HepG2 (cell line): ENCODE measurements around the gene AHNAK. TPM values are rescaled to one million over a fixed set of nuclear protein-coding genes. Genes with fewer than 3 reads are reported as not detected.

Experiments
- ATAC-seq: fragments of 200-7000 bp; cut with Tn5 transposase; 3 replicates; pipeline ENCODE4 v1.9.1; 2020; ENCODE audit warnings: mild to moderate bottlenecking, moderate library complexity
- BruUV-seq: library from RNA; stranded (reverse); fragments of 400-500 nt; replicated peaks from 2 replicates; lab custom pipeline; 2021; lab: Mats Ljungman, UMichigan
- CTCF ChIA-PET: fragments of 300-600 bp; formaldehyde crosslinking; extraction: SDS; loops from one replicate; lab custom pipeline; 2021; ENCODE audit warnings: low total read pairs, inconsistent platforms, low intra/inter-chr PET ratio; lab: Yijun Ruan, JAX
- POLR2A ChIA-PET: fragments of 350-600 bp; sonication (Branson Sonifier 250); formaldehyde crosslinking; loops from one replicate; lab custom pipeline; 2020; ENCODE audit warnings: antibody characterized with exemption, inconsistent platforms; lab: Yijun Ruan, JAX
- DNase-seq: peaks from one replicate; pipeline ENCODE4 v3.0.0-alpha.2; 2015; ENCODE audit warnings: low spot score
- FAIRE-seq: peaks from 3 replicates; lab custom pipeline; 2011; peaks lifted over from hg19 to GRCh38; lab: Jason Lieb, UNC
- H2AFZ ChIP-seq: one replicate; pipeline ENCODE4 v1.6.1; 2011; ENCODE audit warnings: low read length, inconsistent platforms
- H3K27ac ChIP-seq: fragments of 300-600 bp; 3 replicates; pipeline ENCODE4 v1.8.0; 2011; ENCODE audit warnings: mixed run types, mild to moderate bottlenecking, mixed read lengths, low read length, inconsistent platforms; ENCODE audit not compliant: insufficient read depth; ENCODE audit errors: extremely low read length
- H3K27me3 ChIP-seq, 2 experiments: fragments of 200-600 bp in 1 of 2; 2 replicates in 1 of 2; 3 replicates in 1 of 2; pipeline versions ENCODE4 v1.6.0 to v1.8.0; 2011; ENCODE audit warnings: low read length in 2 of 2, mild to moderate bottlenecking in 2 of 2, moderate library complexity in 2 of 2, inconsistent platforms in 1 of 2; ENCODE audit not compliant: insufficient read depth in 2 of 2, control insufficient read depth in 1 of 2
- H3K36me3 ChIP-seq, 2 experiments: fragments of 200-600 bp in 1 of 2; replicated peaks in 1 of 2; 2 replicates in 1 of 2; 3 replicates in 1 of 2; pipeline versions ENCODE4 v1.5.1 to v1.8.0; 2011; ENCODE audit warnings: low read length in 2 of 2, inconsistent platforms in 1 of 2; ENCODE audit not compliant: insufficient read depth in 2 of 2, control insufficient read depth in 1 of 2
- H3K4me1 ChIP-seq: 2 replicates; pipeline ENCODE4 v1.5.1; 2012; ENCODE audit warnings: low read length, inconsistent platforms; ENCODE audit not compliant: insufficient read depth
- H3K4me2 ChIP-seq: 2 replicates; pipeline ENCODE4 v1.6.0; 2011; ENCODE audit warnings: low read depth, low read length, inconsistent platforms
- H3K4me3 ChIP-seq, 3 experiments: fragments of 200-600 bp in 1 of 3; sonication (generic), shearing (Covaris generic) in 1 of 3; replicated peaks in 1 of 3; 2 replicates each; pipeline ENCODE4 v1.5.1; 2011 to 2016; ENCODE audit warnings: low read length in 3 of 3, inconsistent platforms in 2 of 3, low read depth in 2 of 3, mild to moderate bottlenecking in 2 of 3, control low read depth in 1 of 3, mixed read lengths in 1 of 3; ENCODE audit not compliant: insufficient read depth in 1 of 3
- H3K79me2 ChIP-seq: one replicate; pipeline ENCODE4 v1.6.1; 2011; ENCODE audit warnings: low read length, inconsistent platforms; ENCODE audit not compliant: insufficient read depth
- H3K9ac ChIP-seq: 2 replicates; pipeline ENCODE4 v1.6.0; 2011; ENCODE audit warnings: mild to moderate bottlenecking, low read depth, low read length, inconsistent platforms; ENCODE audit not compliant: insufficient read depth
- H3K9me3 ChIP-seq: 2 replicates; pipeline ENCODE4 v1.5.1; 2012; ENCODE audit warnings: mild to moderate bottlenecking, low read length
- H4K20me1 ChIP-seq: 2 replicates; pipeline ENCODE4 v1.6.0; 2011; ENCODE audit warnings: inconsistent platforms, mild to moderate bottlenecking, low read length, moderate library complexity; ENCODE audit not compliant: insufficient read depth
- GTF2F1 ChIP-seq: fragments of 150-350 bp; IDR thresholded peaks from 2 replicates; pipeline ENCODE4 v1.6.1; 2014; ENCODE audit warnings: low read length
- KAT8 ChIP-seq: IDR thresholded peaks from 2 replicates; pipeline ENCODE4 v1.6.1; 2016; ENCODE audit warnings: missing genetic modification reagents, missing compliant biosample characterization
- TCF7L2 ChIP-seq: IDR thresholded peaks from 2 replicates; pipeline ENCODE4 v1.6.1; 2011; ENCODE audit warnings: mild to moderate bottlenecking, low read depth, low read length, moderate library complexity
- ZNF333 ChIP-seq: sonication (generic); formaldehyde crosslinking; IDR thresholded peaks from 2 replicates; pipeline ENCODE4 v1.4.0; 2020; ENCODE audit warnings: mild to moderate bottlenecking, missing genetic modification reagents, borderline replicate concordance
- ZNF674 ChIP-seq: sonication (generic); formaldehyde crosslinking; IDR thresholded peaks from 2 replicates; pipeline ENCODE4 v1.5.0; 2020; ENCODE audit warnings: low read depth, mild to moderate bottlenecking, missing genetic modification reagents
- ZNF720 ChIP-seq: sonication (generic); formaldehyde crosslinking; IDR thresholded peaks from 2 replicates; pipeline ENCODE4 v1.4.0; 2020; ENCODE audit warnings: missing genetic modification reagents
- ZNF773 ChIP-seq: sonication (generic); formaldehyde crosslinking; IDR thresholded peaks from 2 replicates; pipeline ENCODE4 v1.4.0; 2020; ENCODE audit warnings: missing genetic modification reagents, borderline replicate concordance
- ZNF841 ChIP-seq: sonication (generic); formaldehyde crosslinking; IDR thresholded peaks from 2 replicates; pipeline ENCODE4 v1.8.1; 2023; ENCODE audit warnings: missing genetic modification reagents, borderline replicate concordance
- ZZZ3 ChIP-seq: sonication (generic); formaldehyde crosslinking; IDR thresholded peaks from 2 replicates; pipeline ENCODE4 v1.4.0; 2020; ENCODE audit warnings: missing genetic modification reagents, mild to moderate bottlenecking, borderline replicate concordance
- WGBS: methylation state at CpG from one replicate; pipeline ENCODE4 v1.1.6; 2017; ENCODE audit warnings: low lambda C conversion rate; 5-methylcytosine and 5-hydroxymethylcytosine counted together
- in situ Hi-C: cut with HindIII; loops from 2 replicates; pipeline ENCODE4 v1.10.0; 2017; ENCODE audit warnings: low pct_unique_long_range_greater_than_20kb; ENCODE audit not compliant: extremely low pct_ligation_motif_present
- intact Hi-C: fragments of 100-400 bp; cut with micrococcal nuclease; formaldehyde crosslinking; loops from one replicate; pipeline ENCODE4 v1.10.0; 2022; ENCODE audit not compliant: unreplicated experiment
- polyA plus RNA-seq, 8 experiments: library from polyadenylated mRNA; depleted of rRNA in 3 of 8; stranded (reverse) in 7 of 8; unstranded in 1 of 8; fragments of >200 nt; fragmentation: Illumina TruSeq in 4 of 8; extraction: Trizol in 4 of 8; gene quantifications; 2 replicates each; pipeline versions ENCODE4 v1.2.1 to v1.2.3, GENCODE V29; 2011 to 2016; ENCODE audit warnings: low read depth in 4 of 8, missing spikeins in 1 of 8, mixed read lengths in 1 of 8; ENCODE audit not compliant: insufficient read depth in 1 of 8
- total RNA-seq, 5 experiments: library from RNA; depleted of rRNA; stranded (reverse); fragments of >200 nt; fragmentation: Illumina TruSeq; extraction: Trizol; gene quantifications; 2 replicates each; pipeline ENCODE4 v1.2.3, GENCODE V29; 2016; ENCODE audit warnings: low read depth in 1 of 5
- TF ChIP-seq, protein P1 (sequence below): sonication (generic); formaldehyde crosslinking; IDR thresholded peaks from 2 replicates; pipeline ENCODE4 v1.4.0; 2020; ENCODE audit warnings: missing genetic modification reagents
- TF ChIP-seq, protein P2 (sequence below): sonication (generic); formaldehyde crosslinking; IDR thresholded peaks from 2 replicates; pipeline ENCODE4 v1.4.0; 2020; ENCODE audit warnings: missing genetic modification reagents
- TF ChIP-seq, protein P3 (sequence below): sonication (generic); formaldehyde crosslinking; IDR thresholded peaks from 2 replicates; pipeline ENCODE4 v1.5.1; 2020; ENCODE audit warnings: mild to moderate bottlenecking, missing genetic modification reagents, moderate library complexity

The AHNAK gene
- total and polyA plus RNA-seq, 2 of the 13 experiments (the other 11 are each of a cell fraction or from before 2014, with no cell fraction given) = 23.4 to 25.0 TPM

DNA sequence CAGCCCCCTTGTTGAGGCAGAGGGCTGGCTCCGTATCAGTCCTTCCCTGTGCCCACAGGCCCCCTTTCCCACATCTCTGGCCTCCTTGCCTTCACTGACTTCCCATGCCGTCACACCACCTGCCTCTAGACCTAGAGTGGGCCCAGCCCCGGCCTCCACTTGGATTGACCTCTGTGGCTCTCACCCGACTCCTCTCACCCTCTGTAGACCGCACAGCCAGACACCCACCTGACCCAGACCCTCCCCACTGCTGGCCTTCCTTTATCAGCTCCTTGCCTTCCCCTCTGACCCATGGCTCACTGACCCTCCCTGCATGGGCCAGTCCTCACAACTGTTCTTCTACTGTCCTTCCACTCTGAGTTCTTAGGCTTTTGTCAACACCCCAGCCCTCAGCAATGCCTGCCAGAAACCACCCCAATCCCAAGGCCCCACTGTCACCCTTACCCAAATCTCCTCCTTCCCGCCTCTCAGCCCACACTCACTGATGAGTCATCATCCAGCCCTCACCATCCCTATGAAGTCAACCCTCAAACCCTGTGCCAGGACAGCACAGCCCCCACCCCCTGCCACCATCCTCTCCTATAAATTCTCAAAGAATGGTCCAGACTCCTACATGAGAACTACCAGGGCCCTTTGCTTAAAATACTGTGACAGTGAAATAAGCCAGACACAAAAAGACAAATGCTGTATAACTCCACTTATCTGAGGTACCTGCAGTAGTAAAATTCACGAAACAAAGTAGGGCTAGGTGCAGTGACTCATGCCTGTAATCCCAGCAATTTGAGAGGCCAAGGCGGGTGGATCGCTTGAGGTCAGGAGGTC is 74.3 kb downstream of the AHNAK start (continued):
- TF ChIP-seq ZNF333 (CRISPR knock-in tag) = no peak
- no peak for TF ChIP-seq TCF7L2
- TF ChIP-seq GTF2F1 = no peak
- TF ChIP-seq, all 625 proteins: peak for 39

DNA sequence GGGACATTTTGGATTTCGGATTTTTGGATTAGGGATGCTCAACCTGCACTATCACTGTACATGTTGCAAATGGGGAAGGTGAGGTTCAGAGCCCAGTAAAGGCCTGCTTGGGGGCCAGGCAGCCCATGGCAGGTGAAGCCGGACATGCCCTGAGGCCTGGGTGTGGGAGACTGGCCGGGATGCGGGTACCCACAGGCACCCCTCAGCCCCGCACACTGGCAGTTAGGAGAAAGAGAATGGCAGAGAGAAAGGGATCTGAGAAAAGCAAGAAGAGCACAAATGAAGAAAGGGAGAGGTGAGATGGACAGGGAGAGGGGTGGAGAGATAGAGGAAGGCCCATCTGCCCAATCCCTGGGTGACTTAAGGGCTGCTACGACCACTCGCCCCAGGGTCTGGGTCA is 75.0 kb downstream of the AHNAK start:
- H3K4me3 ChIP-seq = no peak overlapping the region
- ATAC-seq (no peak), FAIRE-seq (no peak)
- no peak overlapping the region for H3K9ac ChIP-seq
- TF ChIP-seq, protein P1, sequence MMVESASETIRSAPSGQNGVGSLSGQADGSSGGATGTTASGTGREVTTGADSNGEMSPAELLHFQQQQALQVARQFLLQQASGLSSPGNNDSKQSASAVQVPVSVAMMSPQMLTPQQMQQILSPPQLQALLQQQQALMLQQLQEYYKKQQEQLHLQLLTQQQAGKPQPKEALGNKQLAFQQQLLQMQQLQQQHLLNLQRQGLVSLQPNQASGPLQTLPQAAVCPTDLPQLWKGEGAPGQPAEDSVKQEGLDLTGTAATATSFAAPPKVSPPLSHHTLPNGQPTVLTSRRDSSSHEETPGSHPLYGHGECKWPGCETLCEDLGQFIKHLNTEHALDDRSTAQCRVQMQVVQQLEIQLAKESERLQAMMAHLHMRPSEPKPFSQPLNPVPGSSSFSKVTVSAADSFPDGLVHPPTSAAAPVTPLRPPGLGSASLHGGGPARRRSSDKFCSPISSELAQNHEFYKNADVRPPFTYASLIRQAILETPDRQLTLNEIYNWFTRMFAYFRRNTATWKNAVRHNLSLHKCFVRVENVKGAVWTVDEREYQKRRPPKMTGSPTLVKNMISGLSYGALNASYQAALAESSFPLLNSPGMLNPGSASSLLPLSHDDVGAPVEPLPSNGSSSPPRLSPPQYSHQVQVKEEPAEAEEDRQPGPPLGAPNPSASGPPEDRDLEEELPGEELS (CRISPR knock-in tag) = no peak
- TF ChIP-seq ZNF773 (CRISPR knock-in tag) (no peak), ZNF720 (CRISPR knock-in tag) (no peak), ZZZ3 (no peak), ZNF841 (CRISPR knock-in tag) (no peak), ZNF674 (CRISPR knock-in tag) (no peak), KAT8 (CRISPR knock-in tag) (no peak)
- TF ChIP-seq, protein P2, sequence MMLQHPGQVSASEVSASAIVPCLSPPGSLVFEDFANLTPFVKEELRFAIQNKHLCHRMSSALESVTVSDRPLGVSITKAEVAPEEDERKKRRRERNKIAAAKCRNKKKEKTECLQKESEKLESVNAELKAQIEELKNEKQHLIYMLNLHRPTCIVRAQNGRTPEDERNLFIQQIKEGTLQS = no peak
- TF ChIP-seq, protein P3, sequence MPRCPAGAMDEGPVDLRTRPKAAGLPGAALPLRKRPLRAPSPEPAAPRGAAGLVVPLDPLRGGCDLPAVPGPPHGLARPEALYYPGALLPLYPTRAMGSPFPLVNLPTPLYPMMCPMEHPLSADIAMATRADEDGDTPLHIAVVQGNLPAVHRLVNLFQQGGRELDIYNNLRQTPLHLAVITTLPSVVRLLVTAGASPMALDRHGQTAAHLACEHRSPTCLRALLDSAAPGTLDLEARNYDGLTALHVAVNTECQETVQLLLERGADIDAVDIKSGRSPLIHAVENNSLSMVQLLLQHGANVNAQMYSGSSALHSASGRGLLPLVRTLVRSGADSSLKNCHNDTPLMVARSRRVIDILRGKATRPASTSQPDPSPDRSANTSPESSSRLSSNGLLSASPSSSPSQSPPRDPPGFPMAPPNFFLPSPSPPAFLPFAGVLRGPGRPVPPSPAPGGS (CRISPR knock-in tag) = no peak
- TF ChIP-seq, all 625 proteins: peak for 0
- no peaks in the 10 kb centered on the region for H4K20me1 ChIP-seq
- no peak overlapping the region for H2AFZ ChIP-seq
- CTCF ChIA-PET = no interaction called here
- no peak for DNase-seq
- H3K27me3 ChIP-seq = no peaks in the 10 kb centered on the region
- POLR2A ChIA-PET = no interaction called here
- in situ Hi-C loops = no loop called here
- peaks cover 73% of the 10 kb centered on the region for H3K4me1 ChIP-seq
- H3K36me3 ChIP-seq = no peaks in the 10 kb centered on the region
- no peak overlapping the region for H3K4me2 ChIP-seq
- WGBS = 94% methylated on average over 7 of the region's 7 CpGs
- no peaks in the 10 kb centered on the region for H3K9me3 ChIP-seq
- no TSS peak for BruUV-seq
- H3K79me2 ChIP-seq = no peaks in the 10 kb centered on the region
- no peak overlapping the region for H3K27ac ChIP-seq
- intact Hi-C loops = no loop called here
